DMS153 (cell line): ENCODE results near the gene USP7.
A peak's percentile ranks its signal among the peaks of the same experiment; 100 is the strongest.

Experiments used
- DNase-seq: peaks from one replicate; lab custom pipeline; 2025; lab: John Stamatoyannopoulos, UW

The USP7 gene

GRCh38 chr16:8951447-8952280 is 12.0 kb downstream of the USP7 start:
- no peak for DNase-seq

GRCh38 chr16:8950580-8951077 is 13.1 kb downstream of the USP7 start:
- DNase-seq = no peak

GRCh38 chr16:8949536-8950418 is 13.9 kb downstream of the USP7 start:
- no peak for DNase-seq

- DNase-seq = no peak
These were observed 14.9 kb downstream of the USP7 start for GRCh38 chr16:8948831-8949230.

- no peak for DNase-seq
These were observed 15.6 kb downstream of the USP7 start for GRCh38 chr16:8948069-8948593.

- DNase-seq = no peak
These were observed 17.2 kb downstream of the USP7 start for GRCh38 chr16:8946544-8946943.

GRCh38 chr16:8945626-8946296 is 17.9 kb downstream of the USP7 start:
- DNase-seq = no peak

- no peak for DNase-seq
These were observed 19.5 kb downstream of the USP7 start for GRCh38 chr16:8943966-8944759.

GRCh38 chr16:8943001-8943763 is 20.5 kb downstream of the USP7 start:
- DNase-seq = no peak

- DNase-seq = no peak
These were observed 21.9 kb downstream of the USP7 start for GRCh38 chr16:8941718-8942344.

GRCh38 chr16:8937803-8938202 is 25.9 kb downstream of the USP7 start:
- DNase-seq = no peak

- peak; percentile 4 for DNase-seq
These were observed 27.3 kb downstream of the USP7 start for GRCh38 chr16:8936421-8936820.

GRCh38 chr16:8935989-8936388 is 27.7 kb downstream of the USP7 start:
- DNase-seq = no peak

- no peak for DNase-seq
These were observed 29.1 kb downstream of the USP7 start for GRCh38 chr16:8934601-8935000.

- no peak for DNase-seq
These were observed 31.8 kb downstream of the USP7 start for GRCh38 chr16:8931859-8932258.

GRCh38 chr16:8929086-8929748 is 34.5 kb downstream of the USP7 start:
- peak; percentile 66 for DNase-seq

- DNase-seq = no peak
These were observed 35.2 kb downstream of the USP7 start for GRCh38 chr16:8928467-8928957.

- no peak for DNase-seq
These were observed 36.9 kb downstream of the USP7 start for GRCh38 chr16:8926827-8927226.

- no peak for DNase-seq
These were observed 38.3 kb downstream of the USP7 start for GRCh38 chr16:8925455-8925854.
